ENCODE measurements around the gene ITGAL. TPM values are rescaled to one million over a fixed set of nuclear protein-coding genes. Genes with fewer than 3 reads are reported as not detected.

Gene ITGAL
- total and polyA plus RNA-seq, 10 donors = 26.6 to 212 (median 130) TPM

- Histone ChIP-seq H3K4me3 (no peak overlapping the region), H3K27me3 (replicated peaks in 1 of 7) (no peaks in the 10 kb centered on the region), H3K27ac (no peak overlapping the region), H3K36me3 (no peaks in the 10 kb centered on the region), H3K4me1 (peaks cover 0 to 11% (median under 1%) of the 10 kb centered on the region in 6 donors), H3K9me3 (no peaks in the 10 kb centered on the region)
- intact Hi-C loops (cut with DNase I; ENCODE audit: low total_unique reads) = no loop called here
- TF ChIP-seq POLR2AphosphoS5 (IDR thresholded peaks at IDR 0.05) = no peak
- no peak for TF ChIP-seq CTCF (IDR thresholded peaks at IDR 0.05 in 8 of 11, conservative IDR thresholded peaks at IDR 0.05 in 3 of 11)
- TF ChIP-seq POLR2A (IDR thresholded peaks at IDR 0.05) = no peak
- DNase-seq = no peak
- WGBS, 5 donors = 76 to 87% (median 84%) methylated on average over 10 of the region's 10 CpGs
Measured at GRCh38 chr16:30541502-30542329, 69.2 kb downstream of the ITGAL start.

GRCh38 chr16:30543067-30543466, 70.5 kb downstream of the ITGAL start:
- TF ChIP-seq CTCF (IDR thresholded peaks at IDR 0.05 in 8 of 11, conservative IDR thresholded peaks at IDR 0.05 in 3 of 11) (no peak), POLR2A (IDR thresholded peaks at IDR 0.05) (no peak), POLR2AphosphoS5 (IDR thresholded peaks at IDR 0.05) (no peak)
- peaks cover 0 to 5% (median 0%) of the 10 kb centered on the region in 6 donors for H3K4me1 ChIP-seq
- no peak for DNase-seq
- 75 to 88% (median 81%) methylated on average over 5 of the region's 5 CpGs for WGBS, 5 donors
- intact Hi-C loops (cut with DNase I; ENCODE audit: low total_unique reads) = no loop called here
- no peaks in the 10 kb centered on the region for H3K27me3 ChIP-seq (replicated peaks in 1 of 7)
- no peaks in the 10 kb centered on the region for H3K9me3 ChIP-seq
- H3K36me3 ChIP-seq = no peaks in the 10 kb centered on the region
- H3K4me3 ChIP-seq = no peak overlapping the region
- no peak overlapping the region for H3K27ac ChIP-seq

- H3K4me1 ChIP-seq = peaks cover 0 to 10% (median 3%) of the 10 kb centered on the region in 6 donors
- WGBS, 5 donors = 54 to 78% (median 65%) methylated on average over 8 of the region's 8 CpGs
- intact Hi-C loops (cut with DNase I; ENCODE audit: low total_unique reads) = no loop called here
- TF ChIP-seq CTCF (IDR thresholded peaks at IDR 0.05 in 8 of 11, conservative IDR thresholded peaks at IDR 0.05 in 3 of 11) (no peak), POLR2AphosphoS5 (IDR thresholded peaks at IDR 0.05) (no peak), POLR2A (IDR thresholded peaks at IDR 0.05) (no peak)
- no peak overlapping the region for H3K4me3 ChIP-seq
- H3K27ac ChIP-seq = no peak overlapping the region
- H3K9me3 ChIP-seq = no peaks in the 10 kb centered on the region
- H3K36me3 ChIP-seq = no peaks in the 10 kb centered on the region
- H3K27me3 ChIP-seq (replicated peaks in 1 of 7) = no peaks in the 10 kb centered on the region
- DNase-seq = no peak
Measured at GRCh38 chr16:30546115-30546514, 73.6 kb downstream of the ITGAL start.

GRCh38 chr16:30548416-30549253, 76.1 kb downstream of the ITGAL start:
- no peak for TF ChIP-seq CTCF (IDR thresholded peaks at IDR 0.05 in 8 of 11, conservative IDR thresholded peaks at IDR 0.05 in 3 of 11)
- TF ChIP-seq POLR2AphosphoS5 (IDR thresholded peaks at IDR 0.05) = no peak
- no peak for TF ChIP-seq POLR2A (IDR thresholded peaks at IDR 0.05)
- WGBS, 5 donors = 81 to 87% (median 85%) methylated on average over 8 of the region's 8 CpGs
- no peak overlapping the region for H3K4me3 ChIP-seq
- DNase-seq = no peak
- H3K36me3 ChIP-seq = peaks cover 0 to 14% (median under 1%) of the 10 kb centered on the region in 6 donors
- H3K9me3 ChIP-seq = no peaks in the 10 kb centered on the region
- H3K27ac ChIP-seq = no peak overlapping the region
- intact Hi-C loops (cut with DNase I; ENCODE audit: low total_unique reads) = no loop called here
- peaks cover 6 to 35% (median 22%) of the 10 kb centered on the region in 6 donors for H3K4me1 ChIP-seq
- no peaks in the 10 kb centered on the region for H3K27me3 ChIP-seq (replicated peaks in 1 of 7)
